B cell (primary cell): Measurements from ENCODE around the gene PHLPP1.
"Not testable (repeated sequence)": the region's sequence is repeated elsewhere in the genome, so short reads cannot be mapped to it uniquely, and the experiment has no call there.

Experiments used
- EZH2 ChIP-seq: IDR thresholded peaks from 2 replicates; pipeline ENCODE4 v1.6.1; 2012; ENCODE audit warnings: borderline replicate concordance, low read depth, mild to moderate bottlenecking, moderate library complexity, low read length; ENCODE audit not compliant: insufficient read depth, poor library complexity, severe bottlenecking
- TF ChIP-seq, protein P1 (sequence below): fragments of 200-600 bp; IDR thresholded peaks from one replicate; pipeline ENCODE4 v1.8.0; 2022; ENCODE audit warnings: antibody characterized with exemption, mild to moderate bottlenecking

GRCh38 chr18:62740650-62741049, 25.3 kb downstream of the PHLPP1 start:
- TF ChIP-seq EZH2: not testable (repeated sequence)
- TF ChIP-seq, protein P1, sequence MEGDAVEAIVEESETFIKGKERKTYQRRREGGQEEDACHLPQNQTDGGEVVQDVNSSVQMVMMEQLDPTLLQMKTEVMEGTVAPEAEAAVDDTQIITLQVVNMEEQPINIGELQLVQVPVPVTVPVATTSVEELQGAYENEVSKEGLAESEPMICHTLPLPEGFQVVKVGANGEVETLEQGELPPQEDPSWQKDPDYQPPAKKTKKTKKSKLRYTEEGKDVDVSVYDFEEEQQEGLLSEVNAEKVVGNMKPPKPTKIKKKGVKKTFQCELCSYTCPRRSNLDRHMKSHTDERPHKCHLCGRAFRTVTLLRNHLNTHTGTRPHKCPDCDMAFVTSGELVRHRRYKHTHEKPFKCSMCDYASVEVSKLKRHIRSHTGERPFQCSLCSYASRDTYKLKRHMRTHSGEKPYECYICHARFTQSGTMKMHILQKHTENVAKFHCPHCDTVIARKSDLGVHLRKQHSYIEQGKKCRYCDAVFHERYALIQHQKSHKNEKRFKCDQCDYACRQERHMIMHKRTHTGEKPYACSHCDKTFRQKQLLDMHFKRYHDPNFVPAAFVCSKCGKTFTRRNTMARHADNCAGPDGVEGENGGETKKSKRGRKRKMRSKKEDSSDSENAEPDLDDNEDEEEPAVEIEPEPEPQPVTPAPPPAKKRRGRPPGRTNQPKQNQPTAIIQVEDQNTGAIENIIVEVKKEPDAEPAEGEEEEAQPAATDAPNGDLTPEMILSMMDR: not testable (repeated sequence)
